IPS-11a (cell line): ENCODE measurements around the gene NIPBL.
"Not testable (repeated sequence)": the region's sequence is repeated elsewhere in the genome, so short reads cannot be mapped to it uniquely, and the experiment has no call there.

Experiments used
- H3K4me3 ChIP-seq: one replicate; pipeline ENCODE4 v1.5.1; 2013; ENCODE audit warnings: low read depth, low read length, control low read depth

NIPBL gene

DNA sequence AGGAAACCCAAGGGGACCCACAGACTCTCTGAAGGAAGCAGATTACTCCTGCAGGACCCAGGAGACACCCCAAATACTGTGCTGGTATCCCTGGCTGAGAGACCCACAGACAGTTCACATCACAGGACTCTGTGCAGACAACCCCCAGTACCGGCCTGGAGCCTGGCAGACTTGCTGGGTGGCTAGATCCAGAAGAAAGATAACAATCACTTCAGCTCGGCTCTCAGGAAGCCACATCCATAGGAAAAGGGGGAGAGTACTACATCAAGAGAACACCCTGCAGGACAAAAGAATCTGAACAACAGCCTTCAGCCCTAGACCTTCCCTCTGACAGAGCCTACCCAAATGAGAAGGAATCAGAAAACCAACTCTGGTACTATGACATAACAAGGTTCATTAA, 206.4 kb downstream of the NIPBL start:
- H3K4me3 ChIP-seq: not testable (repeated sequence)

DNA sequence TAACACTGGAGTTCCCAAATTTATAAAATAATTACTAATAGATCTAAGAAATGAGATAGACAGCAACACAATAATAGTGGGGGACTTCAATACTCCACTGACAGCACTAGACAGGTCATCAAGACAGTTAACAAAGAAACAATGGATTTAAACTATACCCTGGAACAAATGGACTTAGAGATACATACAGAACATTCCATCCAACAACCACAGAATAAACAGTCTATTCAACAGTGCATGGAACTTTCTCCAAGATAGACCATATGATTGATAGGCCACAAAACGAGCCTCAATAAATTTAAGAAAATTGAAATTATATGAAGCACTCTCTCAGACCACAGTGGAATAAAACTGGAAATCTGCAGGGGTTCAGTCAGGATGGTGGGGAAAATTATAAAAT, 209.5 kb downstream of the NIPBL start:
- not testable (repeated sequence) for H3K4me3 ChIP-seq

DNA sequence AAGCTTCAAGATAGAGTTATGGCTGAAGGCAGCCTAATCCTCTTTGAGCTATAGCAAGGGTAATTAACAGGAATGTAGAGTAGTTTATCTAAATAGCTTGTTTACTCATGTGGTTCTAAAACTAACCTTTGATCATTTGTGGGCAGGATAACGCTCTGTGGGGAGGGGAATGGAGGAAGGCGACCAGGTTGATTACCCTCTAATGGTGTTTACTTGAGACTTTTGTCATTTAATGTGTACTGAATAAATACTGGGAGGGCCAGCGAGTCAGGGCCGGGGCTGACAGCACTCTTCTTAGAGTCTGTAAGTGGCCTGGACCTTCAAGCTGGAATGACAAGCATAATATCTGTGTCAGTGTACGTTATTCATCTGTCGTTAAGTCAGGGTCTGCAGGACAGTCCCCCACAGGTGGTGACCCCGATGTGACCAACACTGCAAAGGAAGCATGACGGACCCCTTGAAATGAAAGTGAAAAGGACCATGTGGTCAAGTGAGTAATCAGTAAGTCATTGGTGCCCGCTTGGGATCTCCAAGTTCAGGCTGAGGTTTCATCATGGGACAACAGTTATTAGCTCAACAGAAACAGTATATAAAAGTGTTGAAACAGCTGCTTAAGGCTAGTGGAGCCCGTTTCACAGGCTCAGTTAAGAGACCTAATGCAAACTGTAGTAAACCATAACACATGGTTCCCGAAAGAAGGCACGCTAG, 210.1 kb downstream of the NIPBL start:
- H3K4me3 ChIP-seq: no peak overlapping the region

DNA sequence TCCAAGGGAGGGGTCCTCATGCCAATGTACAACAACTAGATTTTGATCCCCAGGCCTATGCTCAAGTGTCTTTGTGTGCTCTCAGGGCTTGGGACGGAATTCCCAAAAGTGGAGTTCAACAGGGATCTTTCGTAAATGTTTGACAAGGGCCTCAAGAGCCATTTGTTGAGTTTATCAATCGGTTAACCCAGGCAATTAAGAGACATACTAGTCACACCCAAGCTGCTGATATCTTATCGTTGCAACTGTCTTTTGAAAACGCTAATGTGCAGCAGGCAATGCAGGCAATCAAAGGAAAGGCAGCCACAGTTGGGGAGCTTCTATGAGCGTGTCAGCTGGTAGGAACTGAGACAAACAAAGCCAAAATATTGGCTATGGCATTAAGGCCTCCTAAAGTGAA, 211.4 kb downstream of the NIPBL start:
- H3K4me3 ChIP-seq: no peak overlapping the region

DNA sequence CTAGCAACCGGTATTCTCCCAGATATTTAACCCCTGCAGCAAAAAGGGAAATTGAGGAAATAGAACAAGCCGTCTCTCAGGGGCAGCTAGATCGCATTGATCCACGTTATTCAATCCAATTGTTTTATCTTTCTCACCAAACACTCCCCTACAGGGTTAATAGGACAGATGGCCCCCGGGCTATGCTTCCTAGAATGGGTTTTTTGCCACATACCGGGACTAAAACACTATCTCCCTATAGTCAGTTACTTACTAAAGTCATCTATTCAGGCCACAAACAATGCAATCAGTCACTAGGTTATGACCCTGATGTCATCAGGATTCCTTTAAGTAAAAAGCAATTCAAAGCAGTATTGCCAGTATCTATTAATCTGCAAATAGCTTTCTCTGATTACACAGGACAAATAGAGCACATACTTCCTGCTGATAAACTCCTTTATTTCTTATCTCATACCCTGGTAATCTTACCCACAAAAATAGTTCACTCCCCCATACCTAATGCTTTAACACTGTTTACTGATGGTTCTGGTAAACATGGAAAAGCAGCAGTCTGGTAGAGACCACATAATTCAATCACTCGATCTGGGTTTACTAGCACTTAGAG, 213.7 kb downstream of the NIPBL start:
- H3K4me3 ChIP-seq: no peak overlapping the region

DNA sequence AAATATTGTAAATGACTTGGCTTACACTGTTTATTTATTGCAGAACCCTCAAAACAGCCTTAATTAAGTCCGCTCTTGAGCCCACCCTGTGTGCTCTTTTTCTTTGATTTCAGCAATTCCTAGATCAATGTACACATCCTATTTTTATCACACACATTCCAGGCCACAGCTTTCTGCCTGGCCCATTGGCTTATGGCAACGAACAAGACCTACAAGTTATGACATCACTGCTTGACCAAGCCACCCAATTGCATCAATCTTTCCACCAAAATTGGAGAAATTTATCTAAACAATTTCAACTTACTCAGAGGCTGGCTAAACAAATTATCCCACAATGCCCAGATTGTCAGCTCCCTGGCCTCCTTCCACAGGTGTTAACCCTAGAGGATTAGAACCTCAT, 214.2 kb downstream of the NIPBL start:
- H3K4me3 ChIP-seq: no peak overlapping the region

DNA sequence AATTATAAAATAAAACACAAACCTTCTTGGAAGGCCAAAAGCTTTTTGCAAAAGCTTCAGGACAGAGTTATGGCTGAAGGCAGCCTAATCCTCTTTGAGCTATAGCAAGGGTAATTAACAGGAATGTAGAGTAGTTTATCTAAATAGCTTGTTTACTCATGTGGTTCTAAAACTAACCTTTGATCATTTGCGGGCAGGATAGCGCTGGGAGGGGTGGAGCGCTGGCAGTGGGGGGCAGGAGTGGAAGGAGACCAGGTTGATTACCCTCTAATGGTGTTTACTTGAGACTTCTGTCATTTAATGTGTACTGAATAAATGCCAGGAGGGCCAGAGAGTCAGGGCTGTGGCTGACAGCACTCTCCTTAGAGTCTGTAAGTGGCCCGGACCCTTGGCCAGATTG, 217.2 kb downstream of the NIPBL start:
- H3K4me3 ChIP-seq: not testable (repeated sequence)

DNA sequence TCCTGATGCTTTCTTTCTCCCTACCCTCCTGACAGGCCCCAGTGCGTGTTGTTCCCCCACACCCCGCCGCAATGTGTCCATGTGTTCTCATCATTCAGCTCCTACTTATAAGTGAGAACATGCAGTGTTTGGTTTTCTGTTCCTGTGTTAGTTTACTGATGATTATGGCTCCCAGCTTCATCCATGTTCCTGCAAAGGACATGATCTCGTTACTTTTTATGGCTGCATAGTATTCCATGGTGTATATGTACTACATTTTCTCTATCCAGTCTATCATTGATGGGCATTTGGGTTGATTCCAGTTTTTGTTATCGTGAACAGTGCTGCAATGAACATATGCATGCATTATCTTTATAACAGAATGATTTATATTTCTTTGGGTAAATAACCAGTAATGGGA, 222.7 kb downstream of the NIPBL start:
- H3K4me3 ChIP-seq: not testable (repeated sequence)

DNA sequence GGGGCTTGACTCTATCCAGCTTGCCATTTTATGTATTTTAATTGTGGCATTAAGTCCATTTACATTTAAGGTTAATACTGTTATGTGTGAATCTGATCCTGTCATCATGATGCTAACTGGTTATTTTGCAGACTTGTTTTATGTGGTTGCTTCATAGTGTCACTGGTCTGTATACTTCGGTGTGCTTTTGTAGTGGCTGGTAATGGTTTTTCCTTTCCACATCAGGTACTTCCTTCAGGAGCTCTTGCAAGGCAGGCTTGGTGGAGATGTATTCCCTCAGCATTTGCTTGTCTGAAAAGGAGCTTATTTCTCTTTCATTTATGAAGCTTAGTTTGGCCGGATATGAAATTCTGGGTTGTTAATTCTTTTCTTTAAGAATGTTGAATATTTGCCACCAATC, 226.7 kb downstream of the NIPBL start:
- H3K4me3 ChIP-seq: no peak overlapping the region

DNA sequence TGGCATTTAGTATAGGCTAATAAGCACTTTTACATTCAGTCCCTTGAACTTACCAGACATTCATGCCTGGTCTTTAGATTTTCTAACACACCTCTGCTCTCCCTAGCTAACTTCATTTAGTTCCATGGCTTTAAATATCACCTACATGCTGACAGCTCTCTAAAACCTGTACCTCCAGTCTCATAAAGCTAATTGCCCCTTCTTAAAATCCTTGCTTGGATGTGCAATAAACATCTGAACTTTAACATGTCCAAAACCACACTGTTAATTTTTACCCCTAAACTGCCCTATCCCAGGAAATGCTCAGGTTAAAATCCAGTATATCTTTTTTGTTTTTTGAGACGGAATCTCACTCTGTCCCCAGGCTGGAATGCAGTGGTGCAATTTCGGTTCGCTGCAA, 232.8 kb downstream of the NIPBL start:
- H3K4me3 ChIP-seq: no peak overlapping the region

DNA sequence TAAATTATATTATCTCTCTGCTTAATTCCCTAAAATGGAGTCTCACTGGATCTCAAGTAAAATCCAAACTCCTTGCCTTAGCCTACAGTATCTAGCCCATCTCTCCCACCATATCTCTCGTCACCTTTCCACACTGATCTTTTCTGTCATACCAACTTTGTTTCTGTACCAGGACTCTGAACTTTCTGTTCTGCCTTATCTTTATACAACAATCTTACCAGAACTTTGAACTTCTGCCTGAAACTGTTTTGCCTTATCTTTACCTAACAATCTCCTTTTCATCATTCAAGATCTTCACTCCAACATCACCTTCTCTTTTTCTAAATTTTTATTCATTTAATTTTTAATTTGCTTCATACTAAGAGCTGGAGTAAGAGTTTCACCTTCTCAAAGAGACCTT, 233.6 kb downstream of the NIPBL start:
- no peak overlapping the region for H3K4me3 ChIP-seq

DNA sequence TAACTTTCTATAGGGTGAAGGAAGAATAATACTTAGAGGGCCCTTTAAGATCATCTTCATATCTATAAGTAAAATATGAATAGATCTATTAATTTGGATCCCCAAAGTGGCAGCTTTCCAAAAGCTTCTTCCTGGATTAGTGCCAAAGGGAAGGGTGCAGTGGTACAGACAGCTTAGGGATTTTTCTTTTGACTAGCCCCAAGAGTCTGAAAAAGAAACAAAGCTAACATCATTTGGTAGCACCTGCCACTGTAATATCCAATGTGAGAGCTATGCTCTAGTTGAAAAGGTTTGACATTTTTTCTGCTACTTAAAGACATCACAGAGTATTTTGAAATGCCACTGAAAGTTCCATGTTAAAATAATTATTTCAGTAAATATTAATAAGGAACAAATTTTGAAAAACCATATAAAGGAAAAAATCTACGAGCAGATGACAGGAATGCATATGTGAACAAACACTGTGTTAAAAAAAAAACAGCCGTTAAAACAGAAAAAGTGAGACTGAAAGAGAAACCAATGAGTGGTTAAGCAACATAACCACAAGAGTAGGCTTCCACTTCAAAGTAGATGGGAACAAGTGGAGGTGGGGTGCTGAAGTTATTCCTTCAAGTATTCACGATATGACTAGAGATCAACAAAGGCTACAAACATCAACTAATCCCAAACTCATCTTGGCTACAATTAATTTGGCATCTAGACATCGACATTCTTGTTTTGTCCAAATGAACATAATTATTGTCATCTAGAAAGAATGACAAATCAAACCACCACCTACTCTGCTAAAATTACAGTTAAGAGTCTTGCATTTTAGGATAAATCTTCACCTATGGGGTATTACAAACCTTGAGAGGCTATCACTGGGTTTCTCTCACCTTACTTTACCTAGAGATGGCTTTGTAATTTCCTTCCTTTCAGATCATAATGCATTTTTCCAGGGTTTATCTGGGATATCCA, 235.1 kb downstream of the NIPBL start:
- H3K4me3 ChIP-seq: no peak overlapping the region

DNA sequence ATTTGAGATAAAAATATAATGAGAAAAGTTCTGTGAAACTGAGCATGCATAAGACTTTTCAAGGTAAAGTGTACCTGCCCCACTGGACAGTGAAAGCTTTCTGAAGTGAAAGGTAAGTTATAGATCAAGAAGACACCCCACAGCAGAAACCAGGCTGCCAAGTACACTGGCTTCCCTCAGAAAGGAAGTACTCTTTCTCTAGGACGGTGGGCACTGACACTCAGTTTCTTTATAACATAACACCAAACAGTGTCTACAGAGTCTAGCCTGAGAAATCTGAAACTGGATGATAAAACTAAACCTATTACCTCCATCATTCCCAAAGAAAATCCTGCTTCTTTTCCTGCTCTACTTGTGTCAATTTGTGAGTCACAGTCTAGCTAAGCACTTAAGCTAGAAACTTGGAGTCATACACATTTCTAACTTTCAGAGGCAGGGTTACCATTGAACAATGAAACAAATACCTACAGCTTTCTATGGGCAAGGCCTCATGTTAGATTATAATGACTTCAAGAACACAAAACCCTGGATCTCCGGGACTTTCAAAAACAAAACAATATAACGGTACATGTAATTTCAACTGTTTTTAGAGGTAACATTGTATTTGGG, 235.9 kb downstream of the NIPBL start:
- H3K4me3 ChIP-seq: no peak overlapping the region
